Measurements from ENCODE around the gene LRRTM4. TPM values are rescaled to one million over a fixed set of nuclear protein-coding genes. Genes with fewer than 3 reads are reported as not detected.

The LRRTM4 gene
- total RNA-seq, 1 donor from 2014 or later, result not detected

DNA sequence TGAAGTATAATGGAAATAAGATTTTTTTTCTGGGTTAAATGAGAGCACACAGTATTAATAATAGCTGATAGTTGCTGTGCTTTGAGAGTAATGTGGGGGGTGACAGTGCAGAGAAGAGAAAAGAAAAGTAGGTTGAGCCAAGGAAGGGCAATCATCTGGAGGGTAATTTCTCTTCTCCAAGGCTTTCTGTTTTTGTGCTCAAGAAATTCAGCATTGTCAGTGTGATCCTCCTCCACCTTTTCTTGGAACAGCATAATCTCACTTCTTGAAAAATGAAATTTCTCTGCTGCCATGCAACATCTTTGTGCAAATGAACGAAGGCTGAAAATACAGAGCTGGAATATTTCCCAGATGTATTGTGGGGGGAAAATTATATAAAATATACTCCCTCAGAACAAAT is 673.1 kb downstream of the LRRTM4 start:
- TF ChIP-seq, protein P1, sequence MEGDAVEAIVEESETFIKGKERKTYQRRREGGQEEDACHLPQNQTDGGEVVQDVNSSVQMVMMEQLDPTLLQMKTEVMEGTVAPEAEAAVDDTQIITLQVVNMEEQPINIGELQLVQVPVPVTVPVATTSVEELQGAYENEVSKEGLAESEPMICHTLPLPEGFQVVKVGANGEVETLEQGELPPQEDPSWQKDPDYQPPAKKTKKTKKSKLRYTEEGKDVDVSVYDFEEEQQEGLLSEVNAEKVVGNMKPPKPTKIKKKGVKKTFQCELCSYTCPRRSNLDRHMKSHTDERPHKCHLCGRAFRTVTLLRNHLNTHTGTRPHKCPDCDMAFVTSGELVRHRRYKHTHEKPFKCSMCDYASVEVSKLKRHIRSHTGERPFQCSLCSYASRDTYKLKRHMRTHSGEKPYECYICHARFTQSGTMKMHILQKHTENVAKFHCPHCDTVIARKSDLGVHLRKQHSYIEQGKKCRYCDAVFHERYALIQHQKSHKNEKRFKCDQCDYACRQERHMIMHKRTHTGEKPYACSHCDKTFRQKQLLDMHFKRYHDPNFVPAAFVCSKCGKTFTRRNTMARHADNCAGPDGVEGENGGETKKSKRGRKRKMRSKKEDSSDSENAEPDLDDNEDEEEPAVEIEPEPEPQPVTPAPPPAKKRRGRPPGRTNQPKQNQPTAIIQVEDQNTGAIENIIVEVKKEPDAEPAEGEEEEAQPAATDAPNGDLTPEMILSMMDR (IDR thresholded peaks at IDR 0.05), result no peak
- Mint-ChIP-seq H3K27ac (ENCODE audit: unreplicated experiment) (no peak overlapping the region), H3K4me1 (ENCODE audit: unreplicated experiment) (no peaks in the 10 kb centered on the region), H3K36me3 (ENCODE audit: unreplicated experiment) (no peaks in the 10 kb centered on the region), H3K9me3 (ENCODE audit: unreplicated experiment) (no peaks in the 10 kb centered on the region), H3K4me3 (ENCODE audit: unreplicated experiment) (no peak overlapping the region), H3K27me3 (ENCODE audit: unreplicated experiment) (peaks cover 7% of the 10 kb centered on the region)
- DNase-seq (ENCODE audit: extremely low spot score, unreplicated experiment), result no peak

DNA sequence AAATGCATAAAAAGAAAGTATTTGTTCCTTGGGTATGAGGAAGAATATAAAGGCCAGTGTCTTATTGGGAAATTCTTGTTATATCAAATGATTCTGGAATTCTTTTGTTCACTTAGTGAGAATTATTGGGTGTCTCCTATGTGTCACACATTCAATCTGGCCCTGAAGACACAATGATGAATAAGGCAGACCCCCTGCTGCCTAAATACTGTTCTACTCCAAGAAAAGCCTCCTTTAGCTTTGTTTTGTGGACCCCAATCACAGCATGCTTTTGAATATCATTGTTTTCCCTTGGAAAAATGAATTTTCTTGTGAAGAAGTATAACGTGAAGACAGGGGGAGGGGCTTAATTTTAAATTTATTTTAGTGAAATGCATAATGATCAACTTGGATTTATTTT is 682.4 kb downstream of the LRRTM4 start:
- no peak overlapping the region for H3K27ac Mint-ChIP-seq (ENCODE audit: unreplicated experiment)
- TF ChIP-seq, protein P1 (IDR thresholded peaks at IDR 0.05), result no peak
- no peaks in the 10 kb centered on the region for H3K4me1 Mint-ChIP-seq (ENCODE audit: unreplicated experiment)
- DNase-seq (ENCODE audit: extremely low spot score, unreplicated experiment), result no peak
- H3K36me3 Mint-ChIP-seq (ENCODE audit: unreplicated experiment), result no peaks in the 10 kb centered on the region
- no peak overlapping the region for H3K4me3 Mint-ChIP-seq (ENCODE audit: unreplicated experiment)
- H3K9me3 Mint-ChIP-seq (ENCODE audit: unreplicated experiment), result peaks cover 4% of the 10 kb centered on the region
- no peaks in the 10 kb centered on the region for H3K27me3 Mint-ChIP-seq (ENCODE audit: unreplicated experiment)

DNA sequence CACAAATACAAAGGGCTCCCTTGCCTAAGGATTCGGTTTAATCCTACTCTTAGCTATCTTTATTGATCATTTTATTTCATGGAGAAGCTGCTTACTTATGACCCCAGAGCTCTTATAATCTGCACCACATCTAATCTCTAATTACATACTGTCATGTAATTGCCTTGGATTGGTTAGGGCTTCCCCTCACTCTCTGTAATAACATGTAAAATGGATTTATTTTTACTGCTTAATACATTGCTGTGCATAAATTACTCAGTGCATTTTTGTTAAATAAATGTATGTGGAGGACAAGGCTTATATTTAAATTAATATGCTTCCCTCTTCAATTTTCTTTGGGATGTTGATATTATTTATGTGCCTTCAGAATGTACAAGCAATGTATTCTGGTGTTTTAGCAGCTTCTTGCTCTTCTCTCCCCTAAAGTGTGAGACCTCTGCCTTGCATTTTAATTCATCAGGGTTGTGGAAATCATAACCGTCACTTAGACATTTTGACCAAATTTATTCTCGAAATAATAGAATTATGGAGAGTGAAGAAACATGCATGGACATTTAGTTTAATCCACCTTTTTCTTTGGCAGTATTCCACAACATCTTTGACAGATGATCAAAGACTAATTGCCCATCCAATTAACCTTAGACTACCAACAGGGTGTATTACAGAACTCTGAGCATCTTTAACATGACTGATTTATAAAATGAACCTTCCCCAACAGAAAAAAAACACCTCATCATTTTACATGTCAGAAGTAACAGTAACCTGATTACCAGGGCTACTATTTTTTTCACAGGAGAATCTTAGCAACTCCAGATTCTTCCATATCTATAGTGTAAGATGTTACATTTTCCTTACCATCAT is 692.6 kb downstream of the LRRTM4 start:
- Mint-ChIP-seq H3K27me3 (ENCODE audit: unreplicated experiment) (no peaks in the 10 kb centered on the region), H3K4me1 (ENCODE audit: unreplicated experiment) (no peaks in the 10 kb centered on the region), H3K27ac (ENCODE audit: unreplicated experiment) (no peak overlapping the region), H3K4me3 (ENCODE audit: unreplicated experiment) (no peak overlapping the region), H3K9me3 (ENCODE audit: unreplicated experiment) (no peaks in the 10 kb centered on the region), H3K36me3 (ENCODE audit: unreplicated experiment) (no peaks in the 10 kb centered on the region)
- DNase-seq (ENCODE audit: extremely low spot score, unreplicated experiment), result no peak
- TF ChIP-seq, protein P1 (IDR thresholded peaks at IDR 0.05), result no peak

DNA sequence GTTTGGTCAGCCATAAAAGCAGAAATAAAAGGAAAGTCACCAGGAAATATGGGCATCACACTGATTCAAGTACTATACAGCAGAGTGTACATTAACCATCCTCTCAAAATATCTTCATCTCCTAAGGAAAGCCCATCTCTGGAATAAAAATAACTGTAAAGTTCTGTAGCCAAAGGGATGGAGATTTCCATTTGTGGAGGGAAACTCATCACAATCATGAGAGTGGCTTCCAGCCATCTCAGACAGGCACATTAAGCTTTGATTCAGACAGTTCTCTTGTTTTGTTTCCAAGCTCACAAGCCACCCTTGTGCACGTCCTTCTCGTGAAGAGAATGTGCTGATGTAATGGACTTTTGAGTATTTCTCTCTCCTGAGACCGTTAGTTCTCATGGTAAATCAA is 695.5 kb downstream of the LRRTM4 start:
- H3K36me3 Mint-ChIP-seq (ENCODE audit: unreplicated experiment), result no peaks in the 10 kb centered on the region
- TF ChIP-seq, protein P1 (IDR thresholded peaks at IDR 0.05), result no peak
- no peaks in the 10 kb centered on the region for H3K27me3 Mint-ChIP-seq (ENCODE audit: unreplicated experiment)
- DNase-seq (ENCODE audit: extremely low spot score, unreplicated experiment), result no peak
- no peaks in the 10 kb centered on the region for H3K4me1 Mint-ChIP-seq (ENCODE audit: unreplicated experiment)
- no peak overlapping the region for H3K4me3 Mint-ChIP-seq (ENCODE audit: unreplicated experiment)
- no peaks in the 10 kb centered on the region for H3K9me3 Mint-ChIP-seq (ENCODE audit: unreplicated experiment)
- no peak overlapping the region for H3K27ac Mint-ChIP-seq (ENCODE audit: unreplicated experiment)

DNA sequence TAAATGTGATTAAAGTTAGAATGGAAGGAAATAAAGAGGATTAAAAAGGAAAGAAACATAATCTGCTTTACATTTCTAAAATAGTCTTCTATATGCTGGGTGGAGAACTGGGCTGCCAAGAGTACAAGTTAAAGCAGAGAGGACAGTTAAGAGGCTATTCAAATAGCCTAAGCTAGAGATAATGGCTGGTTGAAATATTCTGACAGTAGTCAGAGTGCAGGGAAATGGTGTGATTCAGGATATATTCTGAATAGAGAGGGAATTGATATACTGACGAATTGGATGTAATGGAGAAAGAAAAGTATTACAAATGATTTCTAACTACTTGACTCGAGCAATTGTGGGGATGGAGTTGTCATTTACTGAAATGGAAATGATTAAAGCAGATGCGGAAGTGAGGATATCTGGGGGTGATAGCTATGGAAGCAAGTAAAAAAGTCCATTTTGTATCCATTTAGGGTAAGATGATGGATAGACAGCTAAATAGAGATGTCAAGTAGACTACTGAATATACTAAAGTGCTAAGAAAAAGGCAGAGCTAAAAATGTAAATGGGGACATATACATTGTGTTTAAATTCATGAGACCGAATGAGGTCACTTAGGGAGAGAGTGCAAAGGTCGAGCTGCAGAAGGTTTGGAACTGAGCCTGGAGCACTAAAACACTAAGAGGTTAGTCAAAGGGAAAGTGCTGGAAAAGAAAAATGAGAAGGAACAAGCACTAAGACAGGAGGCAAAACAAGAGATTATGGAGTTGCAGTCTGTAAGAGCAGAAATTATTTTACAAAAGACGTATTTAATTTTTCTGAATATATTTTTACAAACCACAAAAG is 696.8 kb downstream of the LRRTM4 start:
- H3K27ac Mint-ChIP-seq (ENCODE audit: unreplicated experiment), result no peak overlapping the region
- no peaks in the 10 kb centered on the region for H3K27me3 Mint-ChIP-seq (ENCODE audit: unreplicated experiment)
- H3K4me3 Mint-ChIP-seq (ENCODE audit: unreplicated experiment), result no peak overlapping the region
- no peaks in the 10 kb centered on the region for H3K4me1 Mint-ChIP-seq (ENCODE audit: unreplicated experiment)
- no peaks in the 10 kb centered on the region for H3K9me3 Mint-ChIP-seq (ENCODE audit: unreplicated experiment)
- DNase-seq (ENCODE audit: extremely low spot score, unreplicated experiment), result no peak
- TF ChIP-seq, protein P1 (IDR thresholded peaks at IDR 0.05), result no peak
- no peaks in the 10 kb centered on the region for H3K36me3 Mint-ChIP-seq (ENCODE audit: unreplicated experiment)

All from osteocyte (in vitro differentiated cells).